Fibroblast of lung (primary cell): Measurements from ENCODE around the gene APOE. TPM values are rescaled to one million over a fixed set of nuclear protein-coding genes. Genes with fewer than 3 reads are reported as not detected.

Experiments used
- DNase-seq, 2 donors: peaks; one replicate each; pipeline versions ENCODE4 v3.0.0 to v3.0.0-alpha.2; 2010; ENCODE audit warnings: low read depth in 2 of 2
- H2AFZ ChIP-seq: 2 replicates; pipeline ENCODE4 v1.5.1; 2012; ENCODE audit warnings: low read length, control low read depth, inconsistent platforms
- H3K27ac ChIP-seq: 2 replicates; pipeline ENCODE4 v1.5.1; 2011; ENCODE audit warnings: low read length, control low read depth; ENCODE audit not compliant: insufficient read depth
- H3K27me3 ChIP-seq: 2 replicates; pipeline ENCODE4 v1.5.1; 2011; ENCODE audit warnings: mild to moderate bottlenecking, low read length; ENCODE audit not compliant: control insufficient read depth, insufficient read depth
- H3K36me3 ChIP-seq: 2 replicates; pipeline ENCODE4 v1.5.1; 2011; ENCODE audit warnings: low read length; ENCODE audit not compliant: control insufficient read depth, insufficient read depth
- H3K4me1 ChIP-seq: 2 replicates; pipeline ENCODE4 v1.5.1; 2011; ENCODE audit warnings: low read length; ENCODE audit not compliant: control insufficient read depth, insufficient read depth; ENCODE audit errors: extremely low read depth
- H3K4me2 ChIP-seq: 2 replicates; pipeline ENCODE4 v1.5.1; 2011; ENCODE audit warnings: low read length, control low read depth; ENCODE audit not compliant: insufficient read depth; ENCODE audit errors: extremely low read depth
- H3K4me3 ChIP-seq, 4 experiments: fragments of 200-600 bp in 1 of 4; sonication (generic) in 1 of 4; replicated peaks in 1 of 4; 2 replicates each; pipeline ENCODE4 v1.5.1; 2011 to 2016; ENCODE audit warnings: low read length in 4 of 4, low read depth in 3 of 4, mild to moderate bottlenecking in 3 of 4, control low read depth in 2 of 4, inconsistent platforms in 1 of 4, mixed read lengths in 1 of 4; ENCODE audit not compliant: insufficient read depth in 1 of 4; ENCODE audit errors: control extremely low read depth in 1 of 4
- H3K79me2 ChIP-seq: 2 replicates; pipeline ENCODE4 v1.5.1; 2012; ENCODE audit warnings: mild to moderate bottlenecking, low read length, inconsistent platforms; ENCODE audit not compliant: control insufficient read depth, insufficient read depth
- H3K9ac ChIP-seq: 2 replicates; pipeline ENCODE4 v1.5.1; 2011; ENCODE audit warnings: mild to moderate bottlenecking, low read length, control low read depth; ENCODE audit not compliant: insufficient read depth
- H3K9me3 ChIP-seq: 2 replicates; pipeline ENCODE4 v1.5.1; 2012; ENCODE audit warnings: low read depth, low read length; ENCODE audit not compliant: control insufficient read depth, insufficient read depth
- H4K20me1 ChIP-seq: 2 replicates; pipeline ENCODE4 v1.5.1; 2011; ENCODE audit warnings: low read length; ENCODE audit not compliant: control insufficient read depth, insufficient read depth; ENCODE audit errors: extremely low read depth
- CTCF ChIP-seq, 2 donors: IDR thresholded peaks in 1 of 2; conservative IDR thresholded peaks in 1 of 2; 1 replicate in 1 of 2; 2 replicates in 1 of 2; pipeline ENCODE4 v1.5.1; 2011 to 2012; ENCODE audit warnings: low read length in 2 of 2, control low read depth in 1 of 2, inconsistent platforms in 1 of 2, low read depth in 1 of 2, mild to moderate bottlenecking in 1 of 2
- EZH2 ChIP-seq: IDR thresholded peaks from 2 replicates; pipeline ENCODE4 v1.5.1; 2012; ENCODE audit warnings: low read length, control low read depth, mild to moderate bottlenecking; ENCODE audit errors: missing control alignments
- polyA plus RNA-seq, 2 donors: library from polyadenylated mRNA; depleted of rRNA in 1 of 2; stranded (reverse) in 1 of 2; unstranded in 1 of 2; fragments of >200 nt; gene quantifications; 2 replicates each; pipeline ENCODE4 v1.2.1, GENCODE V29; 2011 to 2012; ENCODE audit warnings: missing spikeins in 1 of 2
- total RNA-seq: library from RNA; depleted of rRNA; stranded (reverse); fragments of >200 nt; gene quantifications from 2 replicates; pipeline ENCODE4 v1.2.1, GENCODE V29; 2014

The APOE gene
- total and polyA plus RNA-seq, 2 donors (not counting 1 experiment from before 2014, with no cell fraction given) = 13.4 to 35.0 TPM

GRCh38 chr19:44872661-44873060 is 32.9 kb upstream of the APOE start:
- no peak overlapping the region for H2AFZ ChIP-seq
- H4K20me1 ChIP-seq = no peaks in the 10 kb centered on the region
- H3K4me1 ChIP-seq = no peaks in the 10 kb centered on the region
- no peak overlapping the region for H3K9ac ChIP-seq
- H3K27me3 ChIP-seq = no peaks in the 10 kb centered on the region
- no peaks in the 10 kb centered on the region for H3K9me3 ChIP-seq
- no peaks in the 10 kb centered on the region for H3K79me2 ChIP-seq
- H3K4me2 ChIP-seq = no peak overlapping the region
- no peak for DNase-seq
- H3K36me3 ChIP-seq = peaks cover 36% of the 10 kb centered on the region
- no peak overlapping the region for H3K27ac ChIP-seq
- H3K4me3 ChIP-seq = no peak overlapping the region
- TF ChIP-seq EZH2 (no peak), CTCF (conservative IDR thresholded peaks at IDR 0.05 in 1 of 2, IDR thresholded peaks at IDR 0.05 in 1 of 2; ENCODE audit: low read depth in 1 of 2, low read length in 2 of 2) (no peak)

GRCh38 chr19:44874317-44874716 is 31.3 kb upstream of the APOE start:
- no peak for DNase-seq
- Histone ChIP-seq H3K36me3 (peaks cover 43% of the 10 kb centered on the region), H3K27ac (no peak overlapping the region)

GRCh38 chr19:44875666-44876451 is 29.7 kb upstream of the APOE start:
- H3K4me2 ChIP-seq = no peak overlapping the region
- H4K20me1 ChIP-seq = no peaks in the 10 kb centered on the region
- H3K27ac ChIP-seq = no peak overlapping the region
- H3K36me3 ChIP-seq = peaks cover 47% of the 10 kb centered on the region
- no peaks in the 10 kb centered on the region for H3K9me3 ChIP-seq
- H2AFZ ChIP-seq = no peak overlapping the region
- H3K9ac ChIP-seq = no peak overlapping the region
- H3K4me3 ChIP-seq = no peak overlapping the region
- no peak for TF ChIP-seq EZH2
- no peak for TF ChIP-seq CTCF (conservative IDR thresholded peaks at IDR 0.05 in 1 of 2, IDR thresholded peaks at IDR 0.05 in 1 of 2; ENCODE audit: low read depth in 1 of 2, low read length in 2 of 2)
- no peaks in the 10 kb centered on the region for H3K27me3 ChIP-seq
- H3K4me1 ChIP-seq = no peaks in the 10 kb centered on the region
- peak in 1 of 2 donors; percentile 70 for DNase-seq
- H3K79me2 ChIP-seq = no peaks in the 10 kb centered on the region

More at GRCh38 chr19:44874317-44874716, 31.3 kb upstream of the APOE start:
- H3K27me3 ChIP-seq = no peaks in the 10 kb centered on the region
- H4K20me1 ChIP-seq = no peaks in the 10 kb centered on the region
- no peaks in the 10 kb centered on the region for H3K9me3 ChIP-seq
- H3K9ac ChIP-seq = no peak overlapping the region
- no peak for TF ChIP-seq CTCF (conservative IDR thresholded peaks at IDR 0.05 in 1 of 2, IDR thresholded peaks at IDR 0.05 in 1 of 2; ENCODE audit: low read depth in 1 of 2, low read length in 2 of 2)
- no peak for TF ChIP-seq EZH2
- no peaks in the 10 kb centered on the region for H3K4me1 ChIP-seq
- H3K79me2 ChIP-seq = no peaks in the 10 kb centered on the region
- no peak overlapping the region for H2AFZ ChIP-seq
- no peak overlapping the region for H3K4me3 ChIP-seq
- H3K4me2 ChIP-seq = no peak overlapping the region
